HepG2 (cell line): ENCODE results near the gene TGFB2.

Experiments
- CREB3 ChIP-seq: sonication (generic); formaldehyde crosslinking; IDR thresholded peaks from 2 replicates; pipeline ENCODE4 v1.5.0; 2020; ENCODE audit warnings: missing genetic modification reagents
- FOXK2 ChIP-seq: fragments of 450-650 bp; IDR thresholded peaks from 2 replicates; pipeline ENCODE4 v1.6.1; 2016
- MED1 ChIP-seq: sonication (generic); formaldehyde crosslinking; IDR thresholded peaks from 2 replicates; pipeline ENCODE4 v1.4.0; 2020; ENCODE audit warnings: missing genetic modification reagents
- NCOR1 ChIP-seq: fragments of 200-600 bp; sonication (generic); IDR thresholded peaks from 2 replicates; pipeline ENCODE4 v1.7.0; 2017; ENCODE audit warnings: antibody characterized with exemption, low read length, borderline replicate concordance
- NR2C2 ChIP-seq: sonication (generic); formaldehyde crosslinking; IDR thresholded peaks from 2 replicates; pipeline ENCODE4 v1.4.0; 2020; ENCODE audit warnings: missing genetic modification reagents, mild to moderate bottlenecking, moderate library complexity, borderline replicate concordance
- REST ChIP-seq, 2 experiments: IDR thresholded peaks; 2 replicates each; pipeline ENCODE4 v1.6.1; 2011 to 2012; ENCODE audit warnings: low read length in 2 of 2, borderline replicate concordance in 1 of 2, low read depth in 1 of 2, mild to moderate bottlenecking in 1 of 2, moderate library complexity in 1 of 2
- SNAI1 ChIP-seq: sonication (generic); formaldehyde crosslinking; IDR thresholded peaks from 2 replicates; pipeline ENCODE4 v1.5.0; 2020; ENCODE audit warnings: mild to moderate bottlenecking, missing genetic modification reagents, borderline replicate concordance
- SP2 ChIP-seq: sonication (generic); formaldehyde crosslinking; IDR thresholded peaks from 2 replicates; pipeline ENCODE4 v1.5.1; 2020; ENCODE audit warnings: mild to moderate bottlenecking, missing genetic modification reagents
- ZKSCAN8 ChIP-seq: IDR thresholded peaks from 2 replicates; pipeline ENCODE4 v1.6.1; 2016; ENCODE audit warnings: borderline replicate concordance, missing genetic modification reagents, missing compliant biosample characterization
- ZNF335 ChIP-seq: sonication (generic); formaldehyde crosslinking; IDR thresholded peaks from 2 replicates; pipeline ENCODE4 v1.4.0; 2020; ENCODE audit warnings: missing genetic modification reagents
- ZNF784 ChIP-seq: sonication (generic); formaldehyde crosslinking; IDR thresholded peaks from 2 replicates; pipeline ENCODE4 v1.5.1; 2020; ENCODE audit warnings: missing genetic modification reagents, mild to moderate bottlenecking, borderline replicate concordance
- TF ChIP-seq, protein P1 (sequence below): sonication (generic); formaldehyde crosslinking; IDR thresholded peaks from 2 replicates; pipeline ENCODE4 v1.4.0; 2020; ENCODE audit warnings: missing genetic modification reagents
- TF ChIP-seq, protein P2 (sequence below): sonication (generic); formaldehyde crosslinking; IDR thresholded peaks from 2 replicates; pipeline ENCODE4 v1.5.0; 2020; ENCODE audit warnings: mild to moderate bottlenecking, missing genetic modification reagents, moderate library complexity

GRCh38 chr1:218429301-218429700 lies 84.2 kb downstream of the TGFB2 start:
- TF ChIP-seq, protein P1, sequence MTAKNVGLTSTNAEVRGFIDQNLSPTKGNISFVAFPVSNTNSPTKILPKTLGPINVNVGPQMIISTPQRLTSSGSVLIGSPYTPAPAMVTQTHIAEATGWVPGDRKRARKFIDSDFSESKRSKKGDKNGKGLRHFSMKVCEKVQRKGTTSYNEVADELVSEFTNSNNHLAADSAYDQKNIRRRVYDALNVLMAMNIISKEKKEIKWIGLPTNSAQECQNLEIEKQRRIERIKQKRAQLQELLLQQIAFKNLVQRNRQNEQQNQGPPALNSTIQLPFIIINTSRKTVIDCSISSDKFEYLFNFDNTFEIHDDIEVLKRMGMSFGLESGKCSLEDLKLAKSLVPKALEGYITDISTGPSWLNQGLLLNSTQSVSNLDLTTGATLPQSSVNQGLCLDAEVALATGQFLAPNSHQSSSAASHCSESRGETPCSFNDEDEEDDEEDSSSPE: no peak
- TF ChIP-seq FOXK2: no peak
- no peak for TF ChIP-seq ZNF335 (CRISPR knock-in tag)
- no peak for TF ChIP-seq CREB3 (CRISPR knock-in tag)
- TF ChIP-seq, protein P2, sequence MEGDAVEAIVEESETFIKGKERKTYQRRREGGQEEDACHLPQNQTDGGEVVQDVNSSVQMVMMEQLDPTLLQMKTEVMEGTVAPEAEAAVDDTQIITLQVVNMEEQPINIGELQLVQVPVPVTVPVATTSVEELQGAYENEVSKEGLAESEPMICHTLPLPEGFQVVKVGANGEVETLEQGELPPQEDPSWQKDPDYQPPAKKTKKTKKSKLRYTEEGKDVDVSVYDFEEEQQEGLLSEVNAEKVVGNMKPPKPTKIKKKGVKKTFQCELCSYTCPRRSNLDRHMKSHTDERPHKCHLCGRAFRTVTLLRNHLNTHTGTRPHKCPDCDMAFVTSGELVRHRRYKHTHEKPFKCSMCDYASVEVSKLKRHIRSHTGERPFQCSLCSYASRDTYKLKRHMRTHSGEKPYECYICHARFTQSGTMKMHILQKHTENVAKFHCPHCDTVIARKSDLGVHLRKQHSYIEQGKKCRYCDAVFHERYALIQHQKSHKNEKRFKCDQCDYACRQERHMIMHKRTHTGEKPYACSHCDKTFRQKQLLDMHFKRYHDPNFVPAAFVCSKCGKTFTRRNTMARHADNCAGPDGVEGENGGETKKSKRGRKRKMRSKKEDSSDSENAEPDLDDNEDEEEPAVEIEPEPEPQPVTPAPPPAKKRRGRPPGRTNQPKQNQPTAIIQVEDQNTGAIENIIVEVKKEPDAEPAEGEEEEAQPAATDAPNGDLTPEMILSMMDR (CRISPR knock-in tag): no peak
- TF ChIP-seq NCOR1: no peak
- no peak for TF ChIP-seq MED1 (CRISPR knock-in tag)
- no peak for TF ChIP-seq SNAI1 (CRISPR knock-in tag)
- TF ChIP-seq NR2C2 (CRISPR knock-in tag): no peak
- TF ChIP-seq ZNF784 (CRISPR knock-in tag): no peak
- no peak for TF ChIP-seq ZKSCAN8 (CRISPR knock-in tag)
- TF ChIP-seq SP2: no peak
- no peak for TF ChIP-seq REST (IDR thresholded peaks at IDR 0.05; ENCODE audit: borderline replicate concordance in 1 of 2, low read depth in 1 of 2, low read length in 2 of 2)
